ENCODE results near the gene TRIM3.

DNA sequence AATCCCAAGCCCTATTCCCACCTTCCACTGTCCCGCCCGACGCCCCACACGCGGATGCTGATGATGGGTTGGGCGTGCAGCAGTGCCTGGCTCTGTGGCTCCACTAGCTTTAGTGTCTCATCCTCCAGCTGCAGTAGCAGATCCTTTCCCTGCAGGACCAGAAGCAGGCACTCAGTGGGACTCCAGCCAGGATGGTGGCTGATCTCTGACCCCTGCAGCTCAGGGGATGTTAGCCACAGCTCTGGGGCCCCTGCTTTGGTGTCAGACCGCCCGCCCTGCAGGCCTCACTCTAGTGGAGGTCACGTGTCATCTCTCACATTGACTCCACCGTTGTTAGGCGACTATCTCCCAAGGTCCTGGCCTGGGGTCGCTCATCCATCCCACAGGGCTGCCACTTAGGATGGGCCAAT, 71.7 kb downstream of the TRIM3 start:
- TF ChIP-seq, protein P1, sequence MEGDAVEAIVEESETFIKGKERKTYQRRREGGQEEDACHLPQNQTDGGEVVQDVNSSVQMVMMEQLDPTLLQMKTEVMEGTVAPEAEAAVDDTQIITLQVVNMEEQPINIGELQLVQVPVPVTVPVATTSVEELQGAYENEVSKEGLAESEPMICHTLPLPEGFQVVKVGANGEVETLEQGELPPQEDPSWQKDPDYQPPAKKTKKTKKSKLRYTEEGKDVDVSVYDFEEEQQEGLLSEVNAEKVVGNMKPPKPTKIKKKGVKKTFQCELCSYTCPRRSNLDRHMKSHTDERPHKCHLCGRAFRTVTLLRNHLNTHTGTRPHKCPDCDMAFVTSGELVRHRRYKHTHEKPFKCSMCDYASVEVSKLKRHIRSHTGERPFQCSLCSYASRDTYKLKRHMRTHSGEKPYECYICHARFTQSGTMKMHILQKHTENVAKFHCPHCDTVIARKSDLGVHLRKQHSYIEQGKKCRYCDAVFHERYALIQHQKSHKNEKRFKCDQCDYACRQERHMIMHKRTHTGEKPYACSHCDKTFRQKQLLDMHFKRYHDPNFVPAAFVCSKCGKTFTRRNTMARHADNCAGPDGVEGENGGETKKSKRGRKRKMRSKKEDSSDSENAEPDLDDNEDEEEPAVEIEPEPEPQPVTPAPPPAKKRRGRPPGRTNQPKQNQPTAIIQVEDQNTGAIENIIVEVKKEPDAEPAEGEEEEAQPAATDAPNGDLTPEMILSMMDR (IDR thresholded peaks at IDR 0.05 in 4 of 5, conservative IDR thresholded peaks at IDR 0.05 in 1 of 5): no peak
- no peak for TF ChIP-seq POLR2A (IDR thresholded peaks at IDR 0.05)
